Heart left ventricle (tissue), 16 donors: Measurements from ENCODE around the gene KREMEN2. TPM values are rescaled to one million over a fixed set of nuclear protein-coding genes. Genes with fewer than 3 reads are reported as not detected.

ENCODE experiments used
- ATAC-seq, 4 donors: fragments of 200-7000 bp; cut with Tn5 transposase; one replicate each; pipeline ENCODE4 v1.9.1; 2020 to 2022; ENCODE audit warnings: moderate library complexity in 4 of 4, mild to moderate bottlenecking in 3 of 4, moderate number of reproducible peaks in 1 of 4
- DNase-seq, 5 donors: peaks; one replicate each; pipeline ENCODE4 v3.0.0-alpha.2; 2020
- H3K27ac ChIP-seq, 12 donors: fragments of 200-600 bp; sonication (generic) in 4 of 12; one replicate each; pipeline versions ENCODE4 v1.5.0 to v1.8.0; 2016 to 2022; ENCODE audit warnings: mild to moderate bottlenecking in 2 of 12
- H3K27me3 ChIP-seq, 9 donors: fragments of 200-600 bp; sonication (generic) in 2 of 9; one replicate each; pipeline versions ENCODE4 v1.5.1 to v1.8.0; 2016 to 2022; ENCODE audit warnings: mild to moderate bottlenecking in 3 of 9
- H3K36me3 ChIP-seq, 9 donors: fragments of 200-600 bp; sonication (generic) in 2 of 9; one replicate each; pipeline versions ENCODE4 v1.5.0 to v1.8.0; 2018 to 2022; ENCODE audit warnings: mild to moderate bottlenecking in 2 of 9
- H3K4me1 ChIP-seq, 12 donors: fragments of 200-600 bp; sonication (generic) in 4 of 12; one replicate each; pipeline versions ENCODE4 v1.5.0 to v1.8.0; 2016 to 2022; ENCODE audit warnings: mild to moderate bottlenecking in 3 of 12
- H3K4me3 ChIP-seq, 12 donors: fragments of 200-600 bp; sonication (generic) in 4 of 12; one replicate each; pipeline versions ENCODE4 v1.5.0 to v1.8.0; 2017 to 2022; ENCODE audit warnings: mild to moderate bottlenecking in 9 of 12, moderate library complexity in 4 of 12
- H3K9me3 ChIP-seq, 12 donors: fragments of 200-600 bp; sonication (generic) in 4 of 12; one replicate each; pipeline versions ENCODE4 v1.5.0 to v1.8.0; 2016 to 2022; ENCODE audit warnings: mild to moderate bottlenecking in 1 of 12
- CTCF ChIP-seq, 12 donors: fragments of 200-600 bp; sonication (generic) in 4 of 12; IDR thresholded peaks; one replicate each; pipeline versions ENCODE4 v1.5.0 to v1.8.0; 2018 to 2022; ENCODE audit warnings: antibody characterized with exemption in 12 of 12, mild to moderate bottlenecking in 5 of 12
- POLR2A ChIP-seq, 2 donors: fragments of 450-650 bp; IDR thresholded peaks; one replicate each; pipeline ENCODE4 v1.6.1; 2017; ENCODE audit warnings: antibody characterized with exemption in 2 of 2, mild to moderate bottlenecking in 2 of 2, moderate library complexity in 2 of 2
- WGBS, 4 donors: extraction: QIAGEN DNeasy Blood & Tissue Kit in 2 of 4; methylation state at CpG; one replicate each; pipeline versions ENCODE4 v1.1.5 to v1.1.7; 2013 to 2018; 5-methylcytosine and 5-hydroxymethylcytosine counted together
- intact Hi-C, 10 donors: fragments of 100-400 bp; cut with DNase I; formaldehyde crosslinking; loops; one replicate each; pipeline versions ENCODE4 v1.11.1 to v1.14.2; 2022
- polyA plus RNA-seq, 2 donors: library from polyadenylated mRNA; stranded (reverse); fragments of 200-250 nt; gene quantifications; one replicate each; pipeline ENCODE4 v1.2.3, GENCODE V29; 2013
- total RNA-seq, 9 donors: library from RNA; depleted of rRNA in 2 of 9; stranded (reverse); fragments of >200 nt in 2 of 9; fragmentation: NEBNext Ultra II Directional in 3 of 9; extraction: Animal tissue kit (Norgen Biotek cat#: 25700) in 3 of 9; gene quantifications; one replicate each; pipeline versions ENCODE4 v1.1.0 to v1.2.4, GENCODE V29; 2016 to 2023
- donor health status: ischemic (EF 13 %, LVEDD 7.1; RV severe dilation, severe dysfunction).
- donor health status: healthy with polysubstance abuse.
- donor health status: DM: no; HTN: yes; CAD: no.
- donor health status: DM: no; HTN: no; CAD: no.
- donor health status: ischemic (EF 25% LVEDD 6.9; RV normal size, moderate dysfunction).
- donor health status: ischemic (EF 25% LVEDD 5.7; RV mildly dilated, moderate dysfunction).
- donor health status: healthy.
- donor health status: DM: yes; HTN: yes; CAD: no.
- donor health status: ischemic (EF 35%, LVEDD 5.7; RV mildly dilated, moderate dysfunction).
- donor health status: nonischemic (EF 11% LVEDD 7.7; RV severe dilation, severe dysfunction).
- donor health status: DM: yes; HTN: yes; CAD: no.
- donor health status: PGD.
- donor health status: ischemic (EF 29% LVEDD 5.4; RV normal size, mild dysfunction).
- donor health status: nonischemic (EF 23%, LVEDD 6.1; RV moderate dilation, normal function).

Gene KREMEN2
- total and polyA plus RNA-seq, 11 donors = 0.27 TPM; not detected in 10

- Histone ChIP-seq H3K4me1 (peaks cover 0 to 24% (median 12%) of the 10 kb centered on the region in 12 donors), H3K4me3 (no peak overlapping the region), H3K36me3 (peaks cover 0 to 21% (median 0%) of the 10 kb centered on the region in 9 donors), H3K9me3 (no peaks in the 10 kb centered on the region), H3K27ac (no peak overlapping the region), H3K27me3 (no peaks in the 10 kb centered on the region)
- intact Hi-C loops = no loop called here
- DNase-seq (no peak), ATAC-seq (no peak)
- TF ChIP-seq POLR2A (IDR thresholded peaks at IDR 0.05) (no peak), CTCF (IDR thresholded peaks at IDR 0.05) (no peak)
- 80 to 89% (median 87%) methylated on average over 4 to 17 of the region's 17 CpGs for WGBS, 4 donors
Observed at GRCh38 chr16:2973605-2974318, 9.7 kb downstream of the KREMEN2 start.

GRCh38 chr16:2974319-2975056, 10.4 kb downstream of the KREMEN2 start:
- intact Hi-C loops = no loop called here
- Histone ChIP-seq H3K27me3 (peaks cover 0 to 5% (median 2%) of the 10 kb centered on the region in 9 donors), H3K4me3 (no peak overlapping the region), H3K9me3 (no peaks in the 10 kb centered on the region), H3K27ac (no peak overlapping the region), H3K36me3 (peaks cover 0 to 21% (median 0%) of the 10 kb centered on the region in 9 donors), H3K4me1 (peaks cover 0 to 23% (median 11%) of the 10 kb centered on the region in 12 donors)
- ATAC-seq = no peak
- TF ChIP-seq CTCF (IDR thresholded peaks at IDR 0.05) (no peak), POLR2A (IDR thresholded peaks at IDR 0.05) (no peak)
- 93 to 98% (median 94%) methylated on average over 6 to 15 of the region's 15 CpGs for WGBS, 4 donors
- no peak for DNase-seq

- 92 to 94% (median 93%) methylated on average over 17 to 28 of the region's 28 CpGs for WGBS, 4 donors
Observed at GRCh38 chr16:2975161-2975795, 11.2 kb downstream of the KREMEN2 start.

More at GRCh38 chr16:2975161-2975795, 11.2 kb downstream of the KREMEN2 start:
- no peak overlapping the region for H3K4me3 ChIP-seq
- no peak for TF ChIP-seq CTCF (IDR thresholded peaks at IDR 0.05)
- no peak for TF ChIP-seq POLR2A (IDR thresholded peaks at IDR 0.05)
- H3K27me3 ChIP-seq = peaks cover 0 to 12% (median 4%) of the 10 kb centered on the region in 9 donors
- no peak for DNase-seq
- ATAC-seq = no peak
- no peaks in the 10 kb centered on the region for H3K9me3 ChIP-seq
- peaks cover 0 to 22% (median 9%) of the 10 kb centered on the region in 12 donors for H3K4me1 ChIP-seq
- intact Hi-C loops = no loop called here
- H3K27ac ChIP-seq = no peak overlapping the region
- H3K36me3 ChIP-seq = peaks cover 0 to 21% (median 0%) of the 10 kb centered on the region in 9 donors
